ENCODE results near the gene CHERP.

The CHERP gene

GRCh38 chr19:16482745-16483144 lies 59.5 kb downstream of the CHERP start:
- Histone ChIP-seq H2AK5ac (ENCODE audit: low read length, severe bottlenecking) (no peak overlapping the region), H3K36me3 (ENCODE audit: control insufficient read depth in 1 of 2, insufficient read depth in 2 of 2, low read depth in 1 of 2, low read length in 2 of 2) (no peaks in the 10 kb centered on the region), H3K4ac (ENCODE audit: low read depth in 1 of 2, low read length in 2 of 2) (no peak overlapping the region), H3K4me2 (ENCODE audit: low read length, poor library complexity, severe bottlenecking) (no peak overlapping the region), H3K14ac (ENCODE audit: low read length in 2 of 2) (no peak overlapping the region), H3K18ac (ENCODE audit: low read depth in 1 of 2, low read length in 2 of 2) (no peak overlapping the region), H2BK120ac (ENCODE audit: low read depth, low read length) (no peak overlapping the region), H2BK12ac (ENCODE audit: low read length in 2 of 2) (no peak overlapping the region), H3K4me3 (ENCODE audit: insufficient read depth in 1 of 2, low read depth in 1 of 2, low read length in 2 of 2) (no peak overlapping the region), H3K27ac (ENCODE audit: low read length, poor library complexity, severe bottlenecking) (no peak overlapping the region), H3K4me1 (ENCODE audit: control insufficient read depth, insufficient read depth, low read depth, low read length) (no peaks in the 10 kb centered on the region), H2BK15ac (ENCODE audit: low read depth, poor library complexity, severe bottlenecking) (no peak overlapping the region), H4K91ac (ENCODE audit: low read length) (no peak overlapping the region), H3K9me3 (ENCODE audit: control insufficient read depth, low read length) (no peaks in the 10 kb centered on the region), H3K9ac (ENCODE audit: low read length) (no peak overlapping the region), H4K8ac (ENCODE audit: low read length) (no peak overlapping the region), H3K27me3 (ENCODE audit: control insufficient read depth in 1 of 2, insufficient read depth in 1 of 2, low read length in 2 of 2) (no peaks in the 10 kb centered on the region), H2AFZ (ENCODE audit: low read depth, low read length) (no peak overlapping the region), H3K79me1 (replicated peaks; ENCODE audit: low read length, poor library complexity, severe bottlenecking) (no peaks in the 10 kb centered on the region), H3K23ac (ENCODE audit: low read length in 2 of 2) (no peak overlapping the region), H2BK5ac (ENCODE audit: low read depth, low read length, poor library complexity, severe bottlenecking) (no peak overlapping the region)
- DNase-seq = no peak
- WGBS = 89% methylated on average over 7 of the region's 7 CpGs

- no peak overlapping the region for H3K4me3 ChIP-seq (ENCODE audit: insufficient read depth in 1 of 2, low read depth in 1 of 2, low read length in 2 of 2)
- H3K27ac ChIP-seq (ENCODE audit: low read length, poor library complexity, severe bottlenecking) = no peak overlapping the region
- H3K27me3 ChIP-seq (ENCODE audit: control insufficient read depth in 1 of 2, insufficient read depth in 1 of 2, low read length in 2 of 2) = no peaks in the 10 kb centered on the region
- DNase-seq = no peak
- H2AFZ ChIP-seq (ENCODE audit: low read depth, low read length) = no peak overlapping the region
- WGBS = 100% methylated on average over 1 of the region's 1 CpG
- no peak overlapping the region for H4K8ac ChIP-seq (ENCODE audit: low read length)
- H2BK120ac ChIP-seq (ENCODE audit: low read depth, low read length) = no peak overlapping the region
- H2AK5ac ChIP-seq (ENCODE audit: low read length, severe bottlenecking) = no peak overlapping the region
- H3K23ac ChIP-seq (ENCODE audit: low read length in 2 of 2) = no peak overlapping the region
- no peak overlapping the region for H4K91ac ChIP-seq (ENCODE audit: low read length)
- H3K14ac ChIP-seq (ENCODE audit: low read length in 2 of 2) = no peak overlapping the region
- no peak overlapping the region for H2BK5ac ChIP-seq (ENCODE audit: low read depth, low read length, poor library complexity, severe bottlenecking)
- no peak overlapping the region for H2BK12ac ChIP-seq (ENCODE audit: low read length in 2 of 2)
- H3K18ac ChIP-seq (ENCODE audit: low read depth in 1 of 2, low read length in 2 of 2) = no peak overlapping the region
- no peaks in the 10 kb centered on the region for H3K79me1 ChIP-seq (replicated peaks; ENCODE audit: low read length, poor library complexity, severe bottlenecking)
- H3K4me2 ChIP-seq (ENCODE audit: low read length, poor library complexity, severe bottlenecking) = no peak overlapping the region
- H3K9me3 ChIP-seq (ENCODE audit: control insufficient read depth, low read length) = no peaks in the 10 kb centered on the region
- peaks cover 1% of the 10 kb centered on the region for H3K4me1 ChIP-seq (ENCODE audit: control insufficient read depth, insufficient read depth, low read depth, low read length)
- no peak overlapping the region for H3K9ac ChIP-seq (ENCODE audit: low read length)
- H2BK15ac ChIP-seq (ENCODE audit: low read depth, poor library complexity, severe bottlenecking) = no peak overlapping the region
- no peak overlapping the region for H3K4ac ChIP-seq (ENCODE audit: low read depth in 1 of 2, low read length in 2 of 2)
- H3K36me3 ChIP-seq (ENCODE audit: control insufficient read depth in 1 of 2, insufficient read depth in 2 of 2, low read depth in 1 of 2, low read length in 2 of 2) = no peaks in the 10 kb centered on the region
Observed at GRCh38 chr19:16477311-16477710, 64.9 kb downstream of the CHERP start.

- Histone ChIP-seq H2BK12ac (ENCODE audit: low read length in 2 of 2) (no peak overlapping the region), H2AFZ (ENCODE audit: low read depth, low read length) (no peak overlapping the region), H2BK15ac (ENCODE audit: low read depth, poor library complexity, severe bottlenecking) (no peak overlapping the region), H3K4me1 (ENCODE audit: control insufficient read depth, insufficient read depth, low read depth, low read length) (peaks cover 4% of the 10 kb centered on the region), H3K14ac (ENCODE audit: low read length in 2 of 2) (no peak overlapping the region), H3K4me3 (ENCODE audit: insufficient read depth in 1 of 2, low read depth in 1 of 2, low read length in 2 of 2) (no peak overlapping the region), H3K18ac (ENCODE audit: low read depth in 1 of 2, low read length in 2 of 2) (no peak overlapping the region), H3K9me3 (ENCODE audit: control insufficient read depth, low read length) (no peaks in the 10 kb centered on the region), H2AK5ac (ENCODE audit: low read length, severe bottlenecking) (no peak overlapping the region), H3K4me2 (ENCODE audit: low read length, poor library complexity, severe bottlenecking) (no peak overlapping the region), H2BK120ac (ENCODE audit: low read depth, low read length) (no peak overlapping the region), H4K91ac (ENCODE audit: low read length) (no peak overlapping the region), H4K8ac (ENCODE audit: low read length) (no peak overlapping the region), H3K27me3 (ENCODE audit: control insufficient read depth in 1 of 2, insufficient read depth in 1 of 2, low read length in 2 of 2) (no peaks in the 10 kb centered on the region), H3K23ac (ENCODE audit: low read length in 2 of 2) (no peak overlapping the region), H3K9ac (ENCODE audit: low read length) (no peak overlapping the region), H3K27ac (ENCODE audit: low read length, poor library complexity, severe bottlenecking) (no peak overlapping the region), H3K36me3 (ENCODE audit: control insufficient read depth in 1 of 2, insufficient read depth in 2 of 2, low read depth in 1 of 2, low read length in 2 of 2) (no peaks in the 10 kb centered on the region), H3K4ac (ENCODE audit: low read depth in 1 of 2, low read length in 2 of 2) (no peak overlapping the region), H2BK5ac (ENCODE audit: low read depth, low read length, poor library complexity, severe bottlenecking) (no peak overlapping the region), H3K79me1 (replicated peaks; ENCODE audit: low read length, poor library complexity, severe bottlenecking) (no peaks in the 10 kb centered on the region)
- DNase-seq = no peak
- 66% methylated on average over 3 of the region's 3 CpGs for WGBS
Observed at GRCh38 chr19:16476401-16476800, 65.8 kb downstream of the CHERP start.

GRCh38 chr19:16473875-16474392 lies 68.3 kb downstream of the CHERP start:
- Histone ChIP-seq H3K4ac (ENCODE audit: low read depth in 1 of 2, low read length in 2 of 2) (no peak overlapping the region), H3K36me3 (ENCODE audit: control insufficient read depth in 1 of 2, insufficient read depth in 2 of 2, low read depth in 1 of 2, low read length in 2 of 2) (peaks cover 0 to 3% of the 10 kb centered on the region in 2 experiments), H3K4me1 (ENCODE audit: control insufficient read depth, insufficient read depth, low read depth, low read length) (peaks cover 12% of the 10 kb centered on the region), H4K8ac (ENCODE audit: low read length) (no peak overlapping the region), H3K9ac (ENCODE audit: low read length) (no peak overlapping the region), H2BK120ac (ENCODE audit: low read depth, low read length) (no peak overlapping the region), H3K4me3 (ENCODE audit: insufficient read depth in 1 of 2, low read depth in 1 of 2, low read length in 2 of 2) (no peak overlapping the region), H3K23ac (ENCODE audit: low read length in 2 of 2) (no peak overlapping the region), H3K4me2 (ENCODE audit: low read length, poor library complexity, severe bottlenecking) (no peak overlapping the region), H2AK5ac (ENCODE audit: low read length, severe bottlenecking) (no peak overlapping the region), H3K9me3 (ENCODE audit: control insufficient read depth, low read length) (no peaks in the 10 kb centered on the region), H2BK15ac (ENCODE audit: low read depth, poor library complexity, severe bottlenecking) (no peak overlapping the region), H3K79me1 (replicated peaks; ENCODE audit: low read length, poor library complexity, severe bottlenecking) (peaks cover 6% of the 10 kb centered on the region), H3K18ac (ENCODE audit: low read depth in 1 of 2, low read length in 2 of 2) (no peak overlapping the region), H4K91ac (ENCODE audit: low read length) (no peak overlapping the region), H2BK12ac (ENCODE audit: low read length in 2 of 2) (no peak overlapping the region), H3K27ac (ENCODE audit: low read length, poor library complexity, severe bottlenecking) (no peak overlapping the region), H3K14ac (ENCODE audit: low read length in 2 of 2) (no peak overlapping the region), H2AFZ (ENCODE audit: low read depth, low read length) (no peak overlapping the region), H3K27me3 (ENCODE audit: control insufficient read depth in 1 of 2, insufficient read depth in 1 of 2, low read length in 2 of 2) (no peaks in the 10 kb centered on the region), H2BK5ac (ENCODE audit: low read depth, low read length, poor library complexity, severe bottlenecking) (no peak overlapping the region)
- DNase-seq = no peak
- WGBS = 95% methylated on average over 10 of the region's 13 CpGs

Measured in mesenchymal stem cell (in vitro differentiated cells and primary cell).